Right atrium auricular region (tissue), 2 donors: ENCODE results near the gene CPHXL2. TPM values are rescaled to one million over a fixed set of nuclear protein-coding genes. Genes with fewer than 3 reads are reported as not detected.

ENCODE experiments used
- DNase-seq: peaks from one replicate; pipeline ENCODE4 v3.0.0-alpha.2; 2019; ENCODE audit warnings: low spot score
- H3K27ac ChIP-seq, 2 donors: fragments of 200-600 bp; sonication (generic); 1 replicate in 1 of 2; 2 replicates in 1 of 2; pipeline ENCODE4 v1.5.1; 2016 to 2019
- H3K27me3 ChIP-seq, 2 donors: fragments of 200-600 bp; sonication (generic); one replicate each; pipeline versions ENCODE4 v1.5.1 to v1.6.0; 2017 to 2019
- H3K36me3 ChIP-seq: fragments of 200-600 bp; sonication (generic); one replicate; pipeline ENCODE4 v1.5.1; 2016
- H3K4me1 ChIP-seq, 2 donors: fragments of 200-600 bp; sonication (generic); one replicate each; pipeline versions ENCODE4 v1.5.1 to v1.6.0; 2017 to 2019
- H3K4me3 ChIP-seq, 2 donors: fragments of 200-600 bp; sonication (generic); 1 replicate in 1 of 2; 2 replicates in 1 of 2; pipeline ENCODE4 v1.5.1; 2017 to 2019; ENCODE audit warnings: mild to moderate bottlenecking in 1 of 2, moderate library complexity in 1 of 2
- H3K9me3 ChIP-seq, 2 donors: fragments of 200-600 bp; sonication (generic); one replicate each; pipeline ENCODE4 v1.5.1; 2019
- total RNA-seq, 2 donors: library from RNA; depleted of rRNA; stranded (reverse); fragments of >200 nt; gene quantifications; one replicate each; pipeline ENCODE4 v1.1.0, GENCODE V29; 2016
- TF ChIP-seq, protein P1 (sequence below), 2 donors: fragments of 200-600 bp; sonication (generic); IDR thresholded peaks; one replicate each; pipeline ENCODE4 v1.5.1; 2019; ENCODE audit warnings: antibody characterized with exemption in 2 of 2

The CPHXL2 gene
- total RNA-seq, 2 donors from 2014 or later: not detected

DNA sequence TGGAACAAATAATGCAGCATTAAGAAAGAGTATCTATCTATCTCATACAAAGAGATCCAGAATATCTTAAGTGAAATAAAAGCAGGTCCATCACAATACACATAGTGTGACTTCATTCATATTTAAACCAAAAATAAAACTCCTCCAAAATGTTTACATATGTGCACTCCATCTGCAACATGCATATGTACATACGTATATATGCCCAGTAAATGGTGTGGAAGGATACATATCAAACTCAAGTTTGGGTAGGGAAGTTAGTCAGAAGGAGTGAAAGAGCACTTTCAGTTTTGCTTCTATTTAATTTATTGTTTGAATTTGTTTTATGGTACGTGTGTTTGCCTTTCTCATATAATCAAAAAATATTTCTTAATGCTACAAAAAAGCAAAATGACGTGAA is 41.8 kb downstream of the CPHXL2 start:
- Histone ChIP-seq H3K27ac (no peak overlapping the region), H3K9me3 (no peaks in the 10 kb centered on the region), H3K36me3 (peaks cover 95% of the 10 kb centered on the region), H3K4me3 (no peak overlapping the region), H3K27me3 (no peaks in the 10 kb centered on the region), H3K4me1 (no peaks in the 10 kb centered on the region)
- no peak for DNase-seq
- TF ChIP-seq, protein P1, sequence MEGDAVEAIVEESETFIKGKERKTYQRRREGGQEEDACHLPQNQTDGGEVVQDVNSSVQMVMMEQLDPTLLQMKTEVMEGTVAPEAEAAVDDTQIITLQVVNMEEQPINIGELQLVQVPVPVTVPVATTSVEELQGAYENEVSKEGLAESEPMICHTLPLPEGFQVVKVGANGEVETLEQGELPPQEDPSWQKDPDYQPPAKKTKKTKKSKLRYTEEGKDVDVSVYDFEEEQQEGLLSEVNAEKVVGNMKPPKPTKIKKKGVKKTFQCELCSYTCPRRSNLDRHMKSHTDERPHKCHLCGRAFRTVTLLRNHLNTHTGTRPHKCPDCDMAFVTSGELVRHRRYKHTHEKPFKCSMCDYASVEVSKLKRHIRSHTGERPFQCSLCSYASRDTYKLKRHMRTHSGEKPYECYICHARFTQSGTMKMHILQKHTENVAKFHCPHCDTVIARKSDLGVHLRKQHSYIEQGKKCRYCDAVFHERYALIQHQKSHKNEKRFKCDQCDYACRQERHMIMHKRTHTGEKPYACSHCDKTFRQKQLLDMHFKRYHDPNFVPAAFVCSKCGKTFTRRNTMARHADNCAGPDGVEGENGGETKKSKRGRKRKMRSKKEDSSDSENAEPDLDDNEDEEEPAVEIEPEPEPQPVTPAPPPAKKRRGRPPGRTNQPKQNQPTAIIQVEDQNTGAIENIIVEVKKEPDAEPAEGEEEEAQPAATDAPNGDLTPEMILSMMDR (IDR thresholded peaks at IDR 0.05): no peak

DNA sequence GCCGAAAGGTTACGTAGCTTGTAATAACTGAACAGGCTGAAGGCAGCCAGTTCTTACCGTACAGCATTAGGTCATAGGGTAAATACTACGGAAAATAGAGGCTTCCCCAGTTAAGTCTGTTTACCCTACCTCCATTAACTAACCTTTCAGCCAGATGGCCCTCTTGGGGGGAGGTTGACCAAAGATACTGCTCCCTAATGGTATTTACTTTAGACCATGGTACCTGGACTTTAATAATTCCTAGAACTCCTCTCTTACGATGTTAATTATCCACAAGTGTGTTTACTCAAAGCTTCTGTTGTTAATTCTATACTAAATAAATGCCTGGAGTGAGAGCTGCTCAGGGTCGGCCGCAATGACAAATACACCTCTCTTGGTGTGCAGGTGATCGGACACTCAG is 44.0 kb downstream of the CPHXL2 start:
- Histone ChIP-seq H3K36me3 (peaks cover 96% of the 10 kb centered on the region), H3K27me3 (no peaks in the 10 kb centered on the region)
- TF ChIP-seq, protein P1 (IDR thresholded peaks at IDR 0.05): no peak

DNA sequence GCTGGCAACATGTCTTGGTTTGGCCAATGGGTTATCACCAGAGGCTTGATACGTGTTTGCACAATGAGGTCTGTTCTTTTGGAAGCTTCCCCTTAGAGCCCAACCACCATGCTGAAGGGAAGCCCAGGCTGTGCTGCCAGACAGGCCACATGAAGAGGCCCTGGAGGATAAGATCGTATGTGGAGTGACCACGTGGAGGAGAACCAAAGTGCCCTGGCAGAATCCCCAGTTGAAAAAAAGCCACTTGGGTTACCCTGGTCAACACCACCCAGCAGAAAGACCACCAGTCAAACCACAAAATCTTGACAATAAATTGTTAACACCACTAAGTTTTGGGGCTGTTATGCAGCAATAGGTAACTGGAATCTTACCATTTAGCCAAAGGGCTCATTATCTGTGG is 46.8 kb downstream of the CPHXL2 start:
- no peaks in the 10 kb centered on the region for H3K27me3 ChIP-seq
- peaks cover 91% of the 10 kb centered on the region for H3K36me3 ChIP-seq
- H3K9me3 ChIP-seq: no peaks in the 10 kb centered on the region
- no peak for DNase-seq
- no peak overlapping the region for H3K27ac ChIP-seq
- no peaks in the 10 kb centered on the region for H3K4me1 ChIP-seq
- no peak overlapping the region for H3K4me3 ChIP-seq
- TF ChIP-seq, protein P1 (IDR thresholded peaks at IDR 0.05): no peak

More for the DNA sequence above, 44.0 kb downstream of the CPHXL2 start:
- no peak overlapping the region for H3K4me3 ChIP-seq
- no peaks in the 10 kb centered on the region for H3K4me1 ChIP-seq
- H3K27ac ChIP-seq: no peak overlapping the region
- no peak for DNase-seq
- no peaks in the 10 kb centered on the region for H3K9me3 ChIP-seq

- H3K9me3 ChIP-seq: no peaks in the 10 kb centered on the region
- H3K36me3 ChIP-seq: peaks cover 82% of the 10 kb centered on the region
- H3K4me3 ChIP-seq: no peak overlapping the region
- H3K27ac ChIP-seq: no peak overlapping the region
- DNase-seq: no peak
- no peaks in the 10 kb centered on the region for H3K4me1 ChIP-seq
- H3K27me3 ChIP-seq: no peaks in the 10 kb centered on the region
- TF ChIP-seq, protein P1 (IDR thresholded peaks at IDR 0.05): no peak
These were observed 47.7 kb downstream of the CPHXL2 start for GRCh38 chr16:75629132-75629531.

- Histone ChIP-seq H3K27ac (no peak overlapping the region), H3K27me3 (no peaks in the 10 kb centered on the region), H3K9me3 (no peaks in the 10 kb centered on the region), H3K4me3 (no peak overlapping the region), H3K4me1 (peaks cover 0 to 3% of the 10 kb centered on the region in 2 donors), H3K36me3 (peaks cover 75% of the 10 kb centered on the region)
- TF ChIP-seq, protein P1 (IDR thresholded peaks at IDR 0.05): no peak
- no peak for DNase-seq
These were observed 48.5 kb downstream of the CPHXL2 start for GRCh38 chr16:75628351-75628750.

GRCh38 chr16:75627851-75628250 is 49.0 kb downstream of the CPHXL2 start:
- no peak overlapping the region for H3K4me3 ChIP-seq
- H3K4me1 ChIP-seq: peaks cover 0 to 3% of the 10 kb centered on the region in 2 donors
- H3K36me3 ChIP-seq: peaks cover 71% of the 10 kb centered on the region
- TF ChIP-seq, protein P1 (IDR thresholded peaks at IDR 0.05): no peak
- no peaks in the 10 kb centered on the region for H3K9me3 ChIP-seq
- no peak overlapping the region for H3K27ac ChIP-seq
- no peaks in the 10 kb centered on the region for H3K27me3 ChIP-seq
- DNase-seq: no peak
